Smooth muscle cell (in vitro differentiated cells): ENCODE results near the gene FXYD6. TPM values are rescaled to one million over a fixed set of nuclear protein-coding genes. Genes with fewer than 3 reads are reported as not detected.

Source experiments
- DNase-seq: peaks from one replicate; lab custom pipeline; 2025; ENCODE audit not compliant: unreplicated experiment; lab: John Stamatoyannopoulos, UW
- H2AFZ ChIP-seq: fragments of 200-600 bp; sonication (generic); 2 replicates; pipeline ENCODE4 v1.6.0; 2016; ENCODE audit warnings: antibody characterized with exemption, low read depth, mild to moderate bottlenecking
- H3F3A ChIP-seq: fragments of 200-600 bp; sonication (generic); 2 replicates; pipeline ENCODE4 v1.6.0; 2017; ENCODE audit warnings: antibody characterized with exemption, low read depth
- H3K27ac ChIP-seq: fragments of 200-600 bp; sonication (generic); 2 replicates; pipeline ENCODE4 v1.5.1; 2016; ENCODE audit warnings: low read depth, mild to moderate bottlenecking
- H3K27me3 ChIP-seq: fragments of 200-600 bp; sonication (generic); 2 replicates; pipeline ENCODE4 v1.6.1; 2016; ENCODE audit warnings: low read depth, mild to moderate bottlenecking
- H3K36me3 ChIP-seq: fragments of 200-600 bp; sonication (generic); 2 replicates; pipeline ENCODE4 v1.5.1; 2016; ENCODE audit warnings: low read depth
- H3K4me1 ChIP-seq: fragments of 200-600 bp; sonication (generic); 2 replicates; pipeline ENCODE4 v1.5.1; 2016; ENCODE audit warnings: low read depth
- H3K4me2 ChIP-seq: fragments of 200-600 bp; sonication (generic); 2 replicates; pipeline ENCODE4 v1.6.0; 2016; ENCODE audit warnings: mild to moderate bottlenecking
- H3K4me3 ChIP-seq: fragments of 200-600 bp; sonication (generic); 2 replicates; pipeline ENCODE4 v1.5.1; 2016; ENCODE audit warnings: mild to moderate bottlenecking
- H3K79me2 ChIP-seq: fragments of 200-600 bp; sonication (generic); 2 replicates; pipeline ENCODE4 v1.6.0; 2016; ENCODE audit warnings: low read depth, mild to moderate bottlenecking
- H3K9ac ChIP-seq: fragments of 200-600 bp; sonication (generic); 2 replicates; pipeline ENCODE4 v1.6.0; 2016; ENCODE audit warnings: low read depth
- H3K9me3 ChIP-seq: fragments of 200-600 bp; sonication (generic); replicated peaks from 2 replicates; pipeline ENCODE4 v1.5.1; 2016; ENCODE audit warnings: low read depth
- H4K20me1 ChIP-seq: fragments of 200-600 bp; sonication (generic); 2 replicates; pipeline ENCODE4 v1.6.0; 2016; ENCODE audit warnings: low read depth
- WGBS: methylation state at CpG from one replicate; pipeline ENCODE4 v1.1.7; 2016; ENCODE audit warnings: low lambda C conversion rate; 5-methylcytosine and 5-hydroxymethylcytosine counted together
- polyA plus RNA-seq: library from polyadenylated mRNA; unstranded; fragments of >200 nt; fragmentation: Nextera tagmentation; extraction: Ambion mirVana; gene quantifications from 2 replicates; pipeline ENCODE4 v1.2.1, GENCODE V29; 2016
- total RNA-seq: library from RNA; depleted of rRNA; stranded (reverse); fragments of >200 nt; gene quantifications from 2 replicates; pipeline ENCODE4 v1.2.3, GENCODE V29; 2014
- TF ChIP-seq, protein P1 (sequence below): fragments of 200-600 bp; sonication (generic); IDR thresholded peaks from 2 replicates; pipeline ENCODE4 v1.5.1; 2017; ENCODE audit warnings: borderline replicate concordance, mild to moderate bottlenecking, antibody characterized with exemption; ENCODE audit not compliant: insufficient read depth, poor library complexity, severe bottlenecking

The FXYD6 gene
- total and polyA plus RNA-seq, 2 experiments from 2014 or later: 27.7 to 84.5 TPM

DNA sequence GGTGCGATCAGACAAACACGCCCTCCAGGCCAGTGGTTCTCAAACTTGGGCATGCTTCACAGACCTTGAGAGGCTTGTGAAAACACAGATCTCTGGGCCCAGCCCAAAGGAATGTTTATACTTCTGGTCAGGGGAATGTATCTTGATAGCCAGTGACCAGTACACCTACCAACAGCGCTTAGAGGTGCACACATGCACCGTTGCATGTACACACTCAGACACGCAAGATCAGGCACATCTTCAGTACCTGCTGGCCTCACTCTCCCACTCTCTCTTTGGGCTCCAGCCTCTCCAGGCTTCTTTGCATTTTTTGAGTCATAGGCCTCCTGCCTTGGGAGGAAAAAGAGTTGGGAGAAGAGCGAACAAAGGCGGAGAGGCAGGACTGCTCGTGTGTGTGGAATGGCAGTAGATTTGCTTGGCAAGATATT lies 11.7 kb upstream of the FXYD6 start:
- Histone ChIP-seq H3K4me1 (no peaks in the 10 kb centered on the region), H3K27ac (peak overlapping the region; percentile 23)
- 72% methylated on average over 8 of the region's 8 CpGs for WGBS

DNA sequence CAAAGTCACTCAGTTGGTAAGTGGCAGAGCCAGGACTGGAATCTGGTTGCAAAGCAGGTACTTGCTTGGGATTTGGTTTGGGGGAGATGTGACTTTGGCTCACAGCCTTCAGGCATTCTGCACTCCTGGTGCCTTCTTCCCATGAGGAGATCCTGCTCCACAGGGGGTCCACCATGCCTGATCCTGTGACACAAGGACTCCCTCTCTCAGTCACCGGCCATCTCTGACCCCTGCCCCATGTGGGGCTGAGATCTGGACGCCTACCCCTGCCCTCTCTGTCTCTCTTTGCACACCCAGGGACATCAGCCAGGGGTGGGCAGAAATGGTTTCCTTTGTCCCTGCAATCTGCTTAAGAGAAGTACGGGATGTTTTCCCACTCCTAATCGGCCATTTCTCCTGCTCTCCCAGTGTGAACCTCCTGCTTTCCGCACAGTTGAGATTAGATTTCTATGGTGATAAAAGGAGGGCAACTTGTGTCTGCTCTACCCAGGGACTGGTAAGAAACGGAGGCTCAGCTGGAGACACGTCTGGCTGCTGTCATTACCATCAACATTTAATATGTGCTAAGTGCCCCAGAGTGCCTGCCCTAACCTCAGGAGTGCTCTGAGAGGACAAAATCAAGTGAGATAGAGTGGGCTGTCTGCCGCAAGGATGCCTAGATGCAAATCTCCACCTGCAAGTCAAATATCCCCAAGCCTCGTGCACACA lies 11.1 kb upstream of the FXYD6 start:
- peaks cover 10% of the 10 kb centered on the region for H3F3A ChIP-seq
- H3K27ac ChIP-seq: no peak overlapping the region
- H3K4me3 ChIP-seq: no peak overlapping the region
- peak overlapping the region; percentile 14 for H2AFZ ChIP-seq
- no peak overlapping the region for H3K4me2 ChIP-seq
- H3K9me3 ChIP-seq: no peaks in the 10 kb centered on the region
- 43% methylated on average over 9 of the region's 9 CpGs for WGBS
- H3K27me3 ChIP-seq: no peaks in the 10 kb centered on the region
- H4K20me1 ChIP-seq: no peaks in the 10 kb centered on the region
- no peaks in the 10 kb centered on the region for H3K4me1 ChIP-seq
- TF ChIP-seq, protein P1, sequence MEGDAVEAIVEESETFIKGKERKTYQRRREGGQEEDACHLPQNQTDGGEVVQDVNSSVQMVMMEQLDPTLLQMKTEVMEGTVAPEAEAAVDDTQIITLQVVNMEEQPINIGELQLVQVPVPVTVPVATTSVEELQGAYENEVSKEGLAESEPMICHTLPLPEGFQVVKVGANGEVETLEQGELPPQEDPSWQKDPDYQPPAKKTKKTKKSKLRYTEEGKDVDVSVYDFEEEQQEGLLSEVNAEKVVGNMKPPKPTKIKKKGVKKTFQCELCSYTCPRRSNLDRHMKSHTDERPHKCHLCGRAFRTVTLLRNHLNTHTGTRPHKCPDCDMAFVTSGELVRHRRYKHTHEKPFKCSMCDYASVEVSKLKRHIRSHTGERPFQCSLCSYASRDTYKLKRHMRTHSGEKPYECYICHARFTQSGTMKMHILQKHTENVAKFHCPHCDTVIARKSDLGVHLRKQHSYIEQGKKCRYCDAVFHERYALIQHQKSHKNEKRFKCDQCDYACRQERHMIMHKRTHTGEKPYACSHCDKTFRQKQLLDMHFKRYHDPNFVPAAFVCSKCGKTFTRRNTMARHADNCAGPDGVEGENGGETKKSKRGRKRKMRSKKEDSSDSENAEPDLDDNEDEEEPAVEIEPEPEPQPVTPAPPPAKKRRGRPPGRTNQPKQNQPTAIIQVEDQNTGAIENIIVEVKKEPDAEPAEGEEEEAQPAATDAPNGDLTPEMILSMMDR: no peak
- H3K79me2 ChIP-seq: no peaks in the 10 kb centered on the region
- no peaks in the 10 kb centered on the region for H3K36me3 ChIP-seq
- H3K9ac ChIP-seq: no peak overlapping the region
- DNase-seq: no peak

More for the DNA sequence above, 11.7 kb upstream of the FXYD6 start:
- no peaks in the 10 kb centered on the region for H4K20me1 ChIP-seq
- no peak overlapping the region for H3K4me3 ChIP-seq
- no peaks in the 10 kb centered on the region for H3K79me2 ChIP-seq
- no peaks in the 10 kb centered on the region for H3K9me3 ChIP-seq
- H2AFZ ChIP-seq: peak overlapping the region; percentile 14
- no peaks in the 10 kb centered on the region for H3K36me3 ChIP-seq
- H3K4me2 ChIP-seq: no peak overlapping the region
- DNase-seq: no peak
- H3K9ac ChIP-seq: no peak overlapping the region
- H3K27me3 ChIP-seq: no peaks in the 10 kb centered on the region
- H3F3A ChIP-seq: peaks cover 10% of the 10 kb centered on the region
- TF ChIP-seq, protein P1: no peak

DNA sequence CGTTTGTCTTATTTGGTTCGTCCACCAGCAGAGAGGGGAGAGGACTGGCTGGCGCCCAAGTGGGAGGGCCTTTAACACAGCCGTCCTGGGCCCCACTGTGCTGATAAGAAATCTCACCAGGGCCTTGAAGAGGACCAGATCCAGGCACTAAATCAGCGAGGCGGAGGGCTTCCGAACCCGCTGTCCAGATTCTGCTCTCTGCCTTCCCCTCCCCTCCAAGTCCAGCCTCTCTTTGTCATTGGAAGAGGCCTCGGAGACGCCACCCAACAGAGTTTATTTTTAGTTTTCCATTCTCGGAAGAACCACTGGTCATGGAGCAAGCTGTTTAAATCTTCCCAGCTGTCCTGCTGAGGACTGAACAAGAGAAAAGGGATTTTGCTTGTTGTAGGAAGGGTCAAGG lies 9.3 kb upstream of the FXYD6 start:
- H3K9ac ChIP-seq: peak overlapping the region; percentile 76
- WGBS: 15% methylated on average over 11 of the region's 11 CpGs
- H3K27me3 ChIP-seq: no peaks in the 10 kb centered on the region
- no peaks in the 10 kb centered on the region for H3K79me2 ChIP-seq
- peak; percentile 30 for DNase-seq
- H3K9me3 ChIP-seq: no peaks in the 10 kb centered on the region
- peaks cover 10% of the 10 kb centered on the region for H3F3A ChIP-seq
- H3K4me2 ChIP-seq: peak overlapping the region; percentile 74
- H3K36me3 ChIP-seq: no peaks in the 10 kb centered on the region
- peak overlapping the region; percentile 13 for H2AFZ ChIP-seq
- TF ChIP-seq, protein P1: no peak
- H3K4me3 ChIP-seq: peak overlapping the region; percentile 12
- H3K27ac ChIP-seq: peak overlapping the region; percentile 94
- no peaks in the 10 kb centered on the region for H3K4me1 ChIP-seq
- no peaks in the 10 kb centered on the region for H4K20me1 ChIP-seq

DNA sequence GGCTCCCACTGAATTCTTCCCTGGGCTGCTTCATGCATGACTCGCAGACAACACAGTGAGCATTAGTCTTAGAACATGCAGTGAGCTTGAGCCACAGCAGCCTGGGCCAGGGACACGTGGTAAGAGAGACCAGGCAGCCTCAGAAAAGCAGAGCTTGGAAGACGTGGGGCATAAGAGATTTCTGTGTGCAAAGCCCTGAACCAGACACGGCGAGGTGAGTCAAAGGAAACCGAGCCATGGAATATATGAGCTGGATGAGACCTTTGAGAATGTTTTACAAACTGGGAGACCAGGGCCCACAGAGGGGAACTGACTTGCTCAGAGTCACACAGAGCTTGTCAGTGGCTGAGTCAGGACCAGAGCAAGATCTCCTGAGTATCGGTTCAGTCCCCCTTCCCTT lies 8.5 kb upstream of the FXYD6 start:
- Histone ChIP-seq H4K20me1 (no peaks in the 10 kb centered on the region), H3K9me3 (no peaks in the 10 kb centered on the region), H3K36me3 (no peaks in the 10 kb centered on the region), H2AFZ (no peak overlapping the region), H3F3A (peaks cover 10% of the 10 kb centered on the region), H3K4me2 (peak overlapping the region; percentile 74), H3K27me3 (no peaks in the 10 kb centered on the region), H3K27ac (peak overlapping the region; percentile 94), H3K4me1 (no peaks in the 10 kb centered on the region), H3K79me2 (no peaks in the 10 kb centered on the region), H3K9ac (peak overlapping the region; percentile 76), H3K4me3 (no peak overlapping the region)
- peak; percentile 31 for DNase-seq
- TF ChIP-seq, protein P1: no peak
- WGBS: 13% methylated on average over 7 of the region's 7 CpGs
